ENCODE measurements around the gene KANK4. TPM values are rescaled to one million over a fixed set of nuclear protein-coding genes. Genes with fewer than 3 reads are reported as not detected.

Gene KANK4
- total RNA-seq, 2 donors from 2014 or later: 0.46 to 0.70 TPM

GRCh38 chr1:62364721-62365120 lies 45.5 kb upstream of the KANK4 start:
- Mint-ChIP-seq H3K27ac (no peak overlapping the region), H3K36me3 (ENCODE audit: low read depth) (peaks cover 1% of the 10 kb centered on the region), H3K9me3 (peaks cover 7% of the 10 kb centered on the region), H3K4me1 (no peaks in the 10 kb centered on the region), H3K27me3 (ENCODE audit: insufficient read depth) (no peaks in the 10 kb centered on the region), H3K4me3 (no peak overlapping the region)
- H3K9ac ChIP-seq (ENCODE audit: extremely low read depth, low read length, poor library complexity, severe bottlenecking): no peak overlapping the region
- no peaks in the 10 kb centered on the region for H3K36me3 ChIP-seq (ENCODE audit: control insufficient read depth, insufficient read depth, low read length)
- no peaks in the 10 kb centered on the region for H3K4me1 ChIP-seq (ENCODE audit: control insufficient read depth, insufficient read depth, low read length)
- H3K4me3 ChIP-seq (ENCODE audit: low read length): no peak overlapping the region
- no peak for DNase-seq
- H3K27ac ChIP-seq (ENCODE audit: low read depth, low read length): no peak overlapping the region
- peaks cover 12% of the 10 kb centered on the region for H3K9me3 ChIP-seq (ENCODE audit: control insufficient read depth, low read length)
- TF ChIP-seq CTCF (conservative IDR thresholded peaks at IDR 0.05): no peak
- H3K27me3 ChIP-seq (ENCODE audit: control insufficient read depth, insufficient read depth, low read length, poor library complexity, severe bottlenecking): no peaks in the 10 kb centered on the region

- Mint-ChIP-seq H3K36me3 (ENCODE audit: low read depth) (peaks cover 1% of the 10 kb centered on the region), H3K27ac (no peak overlapping the region), H3K27me3 (ENCODE audit: insufficient read depth) (no peaks in the 10 kb centered on the region), H3K9me3 (peaks cover 7% of the 10 kb centered on the region), H3K4me3 (no peak overlapping the region), H3K4me1 (no peaks in the 10 kb centered on the region)
- Histone ChIP-seq H3K36me3 (ENCODE audit: control insufficient read depth, insufficient read depth, low read length) (no peaks in the 10 kb centered on the region), H3K4me3 (ENCODE audit: low read length) (no peak overlapping the region), H3K9me3 (ENCODE audit: control insufficient read depth, low read length) (peaks cover 12% of the 10 kb centered on the region), H3K4me1 (ENCODE audit: control insufficient read depth, insufficient read depth, low read length) (no peaks in the 10 kb centered on the region), H3K27ac (ENCODE audit: low read depth, low read length) (no peak overlapping the region), H3K9ac (ENCODE audit: extremely low read depth, low read length, poor library complexity, severe bottlenecking) (no peak overlapping the region), H3K27me3 (ENCODE audit: control insufficient read depth, insufficient read depth, low read length, poor library complexity, severe bottlenecking) (no peaks in the 10 kb centered on the region)
- 84 to 91% methylated on average over 3 of the region's 3 CpGs for WGBS, 2 experiments (ENCODE audit: insufficient coverage in 1 of 2, insufficient read length in 1 of 2)
- TF ChIP-seq CTCF (conservative IDR thresholded peaks at IDR 0.05): no peak
- no peak for DNase-seq
Measured at GRCh38 chr1:62362926-62363325, 43.7 kb upstream of the KANK4 start.

- Mint-ChIP-seq H3K36me3 (ENCODE audit: low read depth) (peaks cover 1% of the 10 kb centered on the region), H3K27ac (no peak overlapping the region), H3K9me3 (peaks cover 6% of the 10 kb centered on the region), H3K27me3 (ENCODE audit: insufficient read depth) (no peaks in the 10 kb centered on the region), H3K4me3 (no peak overlapping the region), H3K4me1 (no peaks in the 10 kb centered on the region)
- Histone ChIP-seq H3K36me3 (ENCODE audit: control insufficient read depth, insufficient read depth, low read length) (no peaks in the 10 kb centered on the region), H3K4me3 (ENCODE audit: low read length) (no peak overlapping the region), H3K27me3 (ENCODE audit: control insufficient read depth, insufficient read depth, low read length, poor library complexity, severe bottlenecking) (no peaks in the 10 kb centered on the region), H3K4me1 (ENCODE audit: control insufficient read depth, insufficient read depth, low read length) (no peaks in the 10 kb centered on the region), H3K9me3 (ENCODE audit: control insufficient read depth, low read length) (peaks cover 8% of the 10 kb centered on the region), H3K9ac (ENCODE audit: extremely low read depth, low read length, poor library complexity, severe bottlenecking) (no peak overlapping the region), H3K27ac (ENCODE audit: low read depth, low read length) (no peak overlapping the region)
- 84 to 91% methylated on average over 6 to 11 of the region's 11 CpGs for WGBS, 2 experiments (ENCODE audit: insufficient coverage in 1 of 2, insufficient read length in 1 of 2)
- TF ChIP-seq CTCF (conservative IDR thresholded peaks at IDR 0.05): no peak
- no peak for DNase-seq
Measured at GRCh38 chr1:62362061-62362917, 43.1 kb upstream of the KANK4 start.

Data from endodermal cell (in vitro differentiated cells).